Stimulated activated CD4-positive, alpha-beta T cell treated with anti-CD3 and anti-CD28 coated beads, Interleukin-1b, Interleukin-23, amount 100 ng/mL, for 48 hours (primary cell): ENCODE measurements around the gene ZNF236.
A peak's percentile ranks its signal among the peaks of the same experiment; 100 is the strongest.
"Not testable (repeated sequence)": the region's sequence is repeated elsewhere in the genome, so short reads cannot be mapped to it uniquely, and the experiment has no call there.

Experiments used
- DNase-seq: peaks from one replicate; pipeline ENCODE4 v3.0.0-alpha.2; 2020

The ZNF236 gene

DNA sequence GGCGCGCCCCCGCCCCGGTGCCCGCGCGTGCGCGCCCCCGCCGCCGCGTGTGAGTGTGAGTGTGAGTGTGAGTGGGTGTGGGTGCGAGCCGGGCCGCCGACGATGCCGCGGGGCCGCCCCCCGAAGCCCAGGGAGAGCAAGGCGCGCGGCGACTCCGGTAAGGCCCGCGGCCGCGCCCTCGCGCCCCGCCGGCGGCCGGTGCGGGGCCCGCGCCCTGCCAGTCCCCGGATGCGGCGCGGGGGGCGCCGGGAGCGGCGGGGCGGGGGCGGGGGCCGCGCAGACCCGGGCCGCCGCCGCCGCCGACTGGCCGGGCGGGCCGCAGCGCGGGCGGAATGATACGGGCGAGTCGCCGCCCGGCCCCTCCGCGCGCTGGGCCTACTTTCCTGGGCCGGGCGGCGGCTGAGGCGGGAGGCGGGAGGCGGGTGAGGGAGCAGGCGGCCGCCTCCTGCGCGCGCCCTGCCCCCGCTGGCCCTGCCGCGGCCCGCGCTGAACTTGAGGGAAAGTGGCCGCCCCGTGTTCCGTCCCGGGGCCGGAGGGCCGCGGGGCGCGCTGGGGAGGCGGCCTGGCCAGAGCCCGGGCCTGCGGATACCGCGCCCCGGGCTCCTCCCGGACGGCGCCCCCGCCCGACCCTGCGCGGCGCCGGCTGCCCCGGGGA is at the start of gene ZNF236:
Gene ZNF236, plus strand, starts transcription at position 52 of the 655 bp plus-strand sequence. Its CDS starts 51 bp downstream, at position 103.
- DNase-seq: peak; percentile 63

DNA sequence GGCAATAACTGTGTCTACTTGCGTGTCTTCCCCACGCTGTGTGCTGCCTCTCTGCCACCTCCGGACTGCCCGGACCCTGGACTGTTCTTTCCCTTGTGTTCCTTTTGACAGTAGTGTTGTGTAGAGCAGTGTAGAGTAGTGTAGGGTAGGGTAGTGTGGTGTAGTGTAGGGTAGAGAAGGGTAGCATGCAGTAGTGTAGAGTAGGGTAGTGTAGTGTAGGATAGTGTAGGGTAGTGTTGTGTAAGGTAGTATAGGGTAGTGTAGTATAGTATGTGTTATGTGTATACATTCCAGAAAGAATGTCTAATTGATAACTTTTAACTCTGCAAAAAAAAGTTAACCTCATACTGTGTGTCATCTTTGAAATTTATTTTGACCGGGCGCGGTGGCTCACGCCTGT is 49.7 kb upstream of the ZNF236 start:
- no peak for DNase-seq

DNA sequence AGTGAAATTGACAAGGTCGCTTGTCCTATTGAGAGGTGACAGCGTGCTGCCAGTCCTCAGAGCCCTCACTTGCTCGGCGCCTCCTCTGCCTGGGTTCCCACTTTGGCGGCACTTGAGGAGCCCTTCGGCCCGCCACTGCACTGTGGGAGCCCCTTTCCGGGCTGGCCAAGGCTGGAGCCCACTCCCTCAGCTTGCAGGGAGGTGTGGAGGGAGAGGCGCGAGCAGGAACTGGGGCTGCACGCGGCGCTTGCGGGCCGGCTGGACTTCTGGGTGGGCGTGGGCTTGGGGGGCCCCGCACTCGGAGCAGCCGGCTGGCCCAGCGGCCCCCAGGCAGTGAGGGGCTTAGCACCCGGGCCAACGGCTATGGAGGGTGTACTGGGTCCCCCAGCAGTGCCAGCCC is 45.3 kb upstream of the ZNF236 start:
- not testable (repeated sequence) for DNase-seq

DNA sequence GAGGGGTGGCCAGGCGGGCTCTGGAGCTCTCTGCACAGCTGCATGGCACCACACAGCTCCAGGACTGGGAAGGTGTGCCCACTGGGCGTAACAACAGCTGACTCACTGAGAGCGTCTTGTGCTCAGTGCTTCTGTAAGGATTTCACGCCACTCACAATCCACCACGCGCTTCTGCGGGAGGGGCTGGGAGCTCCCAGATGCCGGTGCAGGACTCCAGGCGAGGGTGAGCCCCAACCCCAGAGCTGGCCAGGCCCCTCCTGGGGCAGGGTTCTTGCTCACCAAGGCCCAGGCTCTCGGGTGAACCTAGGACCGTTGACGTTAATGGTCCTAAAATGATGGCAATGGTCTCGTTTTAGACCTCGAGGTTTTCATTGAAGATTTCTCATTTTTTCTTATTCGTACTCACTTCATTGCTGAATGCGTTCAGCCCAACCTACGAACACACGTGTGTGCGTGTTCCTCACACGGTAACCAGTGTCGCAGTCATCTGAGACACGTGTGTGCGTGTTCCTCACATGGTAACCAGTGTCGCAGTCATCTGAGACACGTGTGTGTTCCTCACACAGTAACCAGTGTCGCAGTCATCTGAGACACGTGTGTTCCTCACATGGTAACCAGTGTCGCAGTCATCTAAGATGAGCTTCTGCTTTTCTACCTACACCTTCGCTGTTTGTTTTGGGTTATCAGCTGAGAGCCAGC is 38.4 kb upstream of the ZNF236 start:
- DNase-seq: no peak

DNA sequence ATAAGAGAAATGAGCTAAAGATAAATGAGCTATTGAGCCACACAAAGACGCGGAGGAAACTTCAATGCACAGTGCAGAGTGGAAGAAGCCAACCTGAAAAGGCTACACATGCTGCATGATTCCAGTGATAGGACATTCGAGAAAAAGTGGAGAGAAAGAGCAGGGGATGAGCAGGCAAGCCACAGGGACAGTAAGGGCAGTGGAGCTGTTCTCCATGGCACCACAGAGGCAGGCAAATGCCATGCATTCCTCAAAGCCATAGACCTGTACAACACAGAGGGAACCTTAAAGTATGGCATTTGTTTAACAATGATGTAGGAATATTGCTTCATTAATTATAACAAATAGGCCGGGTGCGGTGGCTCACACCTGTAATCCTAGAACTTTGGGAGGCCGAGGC is 36.5 kb upstream of the ZNF236 start:
- no peak for DNase-seq

DNA sequence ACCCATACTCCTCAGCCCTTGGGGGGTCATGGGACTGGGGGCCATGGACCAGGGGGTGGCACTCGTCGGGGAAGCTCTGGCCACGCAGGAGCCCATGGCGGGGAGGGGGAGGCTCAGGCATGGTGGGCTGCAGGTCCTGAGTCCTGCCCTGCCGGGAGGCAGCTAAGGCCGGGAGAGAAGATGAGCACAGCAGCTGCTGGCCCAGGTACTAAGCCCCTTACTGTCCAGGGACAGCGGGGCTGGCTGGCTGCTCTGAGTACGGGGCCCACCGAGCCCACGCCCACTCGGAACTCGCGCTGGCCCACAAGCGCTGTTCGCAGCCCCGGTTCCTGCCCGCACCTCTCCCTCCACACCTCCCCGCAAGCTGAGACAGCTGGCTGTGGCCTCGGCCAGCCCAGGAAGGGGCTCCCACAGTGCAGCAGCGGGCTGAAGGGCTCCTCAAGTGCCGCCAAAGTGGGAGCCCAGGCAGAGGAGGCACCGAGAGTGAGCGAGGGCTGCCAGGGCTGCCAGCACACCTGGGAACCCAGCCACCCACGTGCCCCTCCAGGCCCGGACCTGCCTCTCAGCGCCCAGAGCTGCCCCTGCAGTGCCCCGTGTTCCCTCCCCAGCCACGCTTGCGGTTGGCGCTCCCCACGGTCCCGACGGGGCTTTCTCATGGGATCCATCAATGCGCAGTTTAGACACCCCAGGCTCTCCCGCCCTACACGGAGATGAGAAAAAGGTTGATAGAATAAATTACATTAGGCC is 33.6 kb upstream of the ZNF236 start:
- DNase-seq: no peak

DNA sequence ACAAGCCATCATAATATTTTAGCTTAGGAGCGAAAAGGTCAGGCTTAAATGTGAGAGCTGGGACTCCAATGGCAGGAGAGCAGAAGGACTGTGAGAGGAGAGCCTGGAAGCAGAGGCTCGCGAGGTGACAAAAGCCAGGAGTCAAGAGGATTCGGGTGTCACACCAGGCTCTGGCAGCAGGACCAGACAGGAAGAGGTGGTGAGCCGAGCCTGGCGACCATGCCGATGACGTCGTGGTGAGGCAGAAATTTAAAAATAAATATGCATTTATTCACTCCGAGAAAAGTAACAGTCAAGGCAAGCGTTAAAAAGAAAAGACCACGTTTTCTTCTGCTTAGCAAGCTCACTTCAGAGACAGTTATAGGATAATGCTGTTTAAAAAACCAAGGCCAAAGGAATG is 31.3 kb upstream of the ZNF236 start:
- DNase-seq: no peak

DNA sequence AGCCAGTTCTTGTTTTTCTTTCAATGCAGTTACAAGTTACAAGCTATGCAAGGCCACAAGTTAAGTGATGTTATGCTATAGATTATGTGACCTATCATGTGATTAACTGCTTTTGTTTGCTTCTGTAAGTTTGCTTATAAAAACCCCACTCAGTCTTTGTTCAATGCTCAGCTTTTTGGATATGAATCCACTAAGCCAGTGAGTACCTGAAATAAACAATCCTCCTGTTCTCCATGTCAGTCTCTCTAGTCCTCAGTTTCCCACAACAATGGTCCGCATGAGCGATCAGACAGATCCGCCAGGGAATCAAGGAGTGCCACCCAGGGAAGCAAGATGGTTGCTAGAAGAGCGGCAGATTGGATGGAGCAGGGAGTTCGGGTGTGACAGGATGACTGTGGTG is 30.7 kb upstream of the ZNF236 start:
- no peak for DNase-seq

DNA sequence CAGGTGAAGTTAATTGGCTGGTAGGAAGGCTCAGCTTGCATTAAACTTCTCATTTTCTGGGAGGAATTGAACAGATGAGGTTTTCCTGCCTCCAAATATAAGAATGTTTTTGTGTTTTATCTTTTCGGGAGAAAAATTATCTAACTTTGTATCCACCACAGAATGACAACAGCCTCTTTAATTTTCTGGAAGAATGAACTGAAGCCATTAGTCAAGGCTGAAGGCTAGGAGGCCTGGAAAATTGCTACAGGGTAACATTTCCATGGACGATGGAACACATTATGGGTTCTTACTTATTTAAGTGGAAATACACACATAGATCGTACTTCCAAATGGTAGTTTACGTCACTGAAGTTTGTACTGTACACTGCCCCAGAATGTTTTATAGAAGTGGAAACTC is 28.0 kb upstream of the ZNF236 start:
- DNase-seq: no peak

DNA sequence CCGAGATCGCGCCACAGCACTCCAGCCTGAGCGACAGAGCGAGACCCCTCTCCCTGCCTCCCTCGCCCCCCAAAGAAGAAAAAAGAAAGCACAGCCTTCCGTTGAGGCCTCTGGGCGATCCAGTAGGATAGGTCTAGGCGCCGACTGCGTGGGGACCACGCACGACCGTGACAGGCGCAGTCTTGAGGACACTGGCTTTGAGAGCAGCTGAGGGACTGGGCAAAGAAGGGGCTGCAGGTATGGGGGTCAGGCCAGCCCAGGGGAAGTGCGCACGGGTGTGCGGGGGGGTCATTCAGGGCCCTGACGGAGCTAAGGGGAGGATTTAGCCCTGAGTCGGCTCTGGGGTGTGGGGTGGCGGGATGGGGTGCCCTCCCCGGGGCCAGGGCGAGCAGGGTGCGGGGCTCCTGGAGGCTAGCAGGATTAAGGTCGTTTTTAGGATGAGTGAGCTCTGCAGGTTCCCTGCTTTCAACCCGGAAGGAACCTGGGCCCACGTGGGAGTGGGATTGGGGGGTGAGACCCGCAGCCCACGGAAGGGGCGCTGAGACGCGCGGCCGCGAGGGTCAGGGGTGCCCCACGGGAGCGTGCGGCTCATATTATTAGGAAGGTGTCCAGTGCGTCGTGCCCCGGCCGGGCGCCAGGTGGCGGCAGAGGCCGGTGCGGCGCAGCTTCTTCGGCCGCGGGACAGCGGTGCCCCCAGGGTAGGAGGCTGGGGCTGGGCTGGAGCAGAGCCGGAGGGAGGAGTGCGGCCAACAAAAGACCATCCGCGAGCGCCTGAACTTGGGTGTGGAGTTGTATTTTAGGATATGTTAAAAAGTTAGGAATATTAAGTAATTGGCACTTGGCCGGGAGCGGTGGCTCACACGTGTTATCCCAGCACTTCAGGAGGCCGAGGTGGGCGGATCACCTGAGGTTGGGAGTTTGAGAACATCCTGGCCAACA is 20.5 kb upstream of the ZNF236 start:
- DNase-seq: peak; percentile 31

DNA sequence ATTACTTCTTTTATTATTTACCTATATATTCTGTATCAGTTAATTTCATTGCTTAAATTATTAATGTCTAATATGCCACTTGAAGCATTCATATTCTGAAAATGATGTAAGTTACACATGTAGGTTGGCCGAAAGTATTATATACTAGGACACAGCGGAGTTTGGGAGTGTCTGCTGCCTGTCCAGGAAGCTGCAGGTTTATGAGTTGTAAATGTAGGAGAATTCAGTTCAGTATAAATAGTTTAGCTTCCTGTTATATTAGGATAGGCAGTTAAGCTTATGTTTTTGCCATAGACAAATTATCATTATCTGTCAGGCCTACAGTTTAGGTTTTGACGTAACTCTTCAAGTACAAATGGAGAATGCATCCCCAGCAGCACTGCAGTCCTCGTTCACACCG is 18.9 kb upstream of the ZNF236 start:
- no peak for DNase-seq

DNA sequence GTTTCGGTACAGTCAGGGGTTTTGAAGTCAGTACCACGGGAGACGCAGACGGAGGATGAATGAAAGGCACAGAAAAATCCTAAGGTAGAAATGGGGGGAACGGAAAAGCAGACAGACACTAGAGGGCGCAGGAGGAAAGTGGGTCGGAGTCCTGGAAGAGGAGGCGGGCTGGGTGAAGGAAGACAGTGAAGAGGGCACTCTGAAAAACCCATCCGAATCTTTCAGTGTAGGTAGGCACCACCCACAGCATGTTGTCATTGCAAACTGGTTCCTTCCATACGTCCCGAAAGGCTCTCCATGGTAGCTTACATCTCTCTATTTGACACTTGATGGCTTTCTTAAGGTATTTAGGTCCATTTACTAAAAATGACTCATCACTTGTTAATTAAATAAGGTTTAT is 18.5 kb upstream of the ZNF236 start:
- peak; percentile 71 for DNase-seq

DNA sequence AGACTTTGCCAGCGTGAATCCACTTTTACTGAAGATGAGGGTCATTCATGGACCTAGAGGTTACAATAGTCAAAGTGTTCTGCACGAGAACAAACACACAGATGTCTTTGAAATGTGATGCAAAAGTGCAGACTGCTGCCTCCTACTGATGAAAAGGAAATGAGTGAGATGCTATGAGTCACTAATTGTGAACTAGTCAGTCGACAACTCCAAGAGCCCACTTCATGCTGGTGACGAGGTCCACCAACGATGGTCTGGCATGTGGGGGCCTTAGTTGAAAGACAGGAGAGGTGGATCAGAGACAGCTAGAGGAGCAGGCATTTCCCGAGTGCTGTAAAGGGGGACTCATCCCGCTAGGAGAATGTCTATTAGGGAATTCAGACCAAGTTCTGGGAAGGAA is 17.1 kb upstream of the ZNF236 start:
- DNase-seq: no peak

DNA sequence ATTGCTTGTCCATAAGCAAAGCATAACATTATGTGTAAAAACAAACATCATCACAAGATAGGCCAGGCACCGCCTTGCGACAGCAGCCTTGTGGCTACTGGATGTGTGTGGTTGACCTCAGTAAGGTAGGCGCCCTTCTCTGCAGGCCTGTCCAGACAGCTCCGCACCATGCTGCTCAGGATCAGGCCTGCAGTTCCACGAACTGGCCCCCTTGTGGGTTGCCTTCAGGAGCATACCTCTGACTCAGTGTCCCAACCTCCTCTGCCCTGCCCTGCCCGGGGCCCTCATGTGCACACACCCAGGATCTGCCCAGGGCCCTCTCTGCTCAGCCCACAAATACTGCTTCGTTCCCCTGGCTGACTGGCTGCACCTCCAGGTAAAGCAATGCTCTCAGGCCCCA is 16.1 kb upstream of the ZNF236 start:
- no peak for DNase-seq

DNA sequence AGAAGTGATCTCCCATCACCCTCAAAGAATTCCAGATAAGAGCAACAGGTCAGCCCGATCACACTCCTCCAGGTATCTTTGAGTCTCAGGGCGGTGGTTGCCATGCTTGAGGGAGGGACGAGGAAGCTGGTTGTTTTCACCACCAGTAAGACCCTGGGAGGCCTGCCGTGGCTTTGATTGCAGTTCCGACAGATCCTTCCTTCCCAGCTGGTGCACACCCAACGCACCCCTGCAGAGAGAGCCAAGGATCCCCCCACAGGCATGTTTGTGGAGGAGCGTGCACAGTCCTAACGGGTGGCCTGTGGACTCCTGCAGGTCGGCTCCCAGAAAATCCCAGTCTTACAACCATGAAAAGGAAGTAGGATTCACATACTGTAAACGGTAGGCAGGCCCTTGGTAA is 13.8 kb upstream of the ZNF236 start:
- DNase-seq: no peak

DNA sequence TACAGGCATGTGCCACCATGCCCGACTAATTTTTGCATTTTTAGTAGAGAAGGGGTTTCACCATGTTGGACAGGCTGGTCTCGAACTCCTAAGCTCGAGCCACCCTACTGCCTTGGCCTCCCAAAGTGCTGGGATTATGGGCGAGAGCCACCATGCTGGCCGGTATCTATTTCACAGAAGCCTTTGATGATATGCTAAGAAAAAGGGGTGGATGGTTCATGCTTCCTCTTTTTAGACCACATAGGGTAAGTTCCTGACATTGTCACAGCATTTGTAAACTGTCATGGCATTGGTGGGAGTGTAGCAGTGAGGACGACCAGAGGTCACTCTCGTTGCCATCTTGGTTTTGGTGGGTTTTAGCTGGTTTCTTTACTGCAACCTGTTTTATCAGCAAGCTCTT is 10.8 kb upstream of the ZNF236 start:
- not testable (repeated sequence) for DNase-seq

DNA sequence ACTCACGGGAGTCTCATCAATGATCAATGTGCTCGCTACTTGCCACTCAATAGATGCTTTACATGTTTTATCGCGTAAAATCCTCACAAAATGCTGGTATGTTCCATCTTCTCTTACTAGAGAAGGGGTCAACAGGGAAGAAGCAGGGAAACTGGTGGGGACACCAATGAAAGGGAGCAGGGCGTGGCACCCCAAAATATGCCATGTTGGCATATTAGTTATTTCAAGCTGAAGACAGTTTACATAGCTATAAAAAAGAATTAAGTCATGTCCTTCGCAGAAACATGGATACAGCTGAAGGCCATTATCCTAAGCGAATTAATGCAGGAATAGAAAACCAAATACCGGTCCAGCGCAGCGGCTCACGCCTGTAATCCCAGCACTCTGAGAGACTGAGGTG is 8.1 kb upstream of the ZNF236 start:
- no peak for DNase-seq

DNA sequence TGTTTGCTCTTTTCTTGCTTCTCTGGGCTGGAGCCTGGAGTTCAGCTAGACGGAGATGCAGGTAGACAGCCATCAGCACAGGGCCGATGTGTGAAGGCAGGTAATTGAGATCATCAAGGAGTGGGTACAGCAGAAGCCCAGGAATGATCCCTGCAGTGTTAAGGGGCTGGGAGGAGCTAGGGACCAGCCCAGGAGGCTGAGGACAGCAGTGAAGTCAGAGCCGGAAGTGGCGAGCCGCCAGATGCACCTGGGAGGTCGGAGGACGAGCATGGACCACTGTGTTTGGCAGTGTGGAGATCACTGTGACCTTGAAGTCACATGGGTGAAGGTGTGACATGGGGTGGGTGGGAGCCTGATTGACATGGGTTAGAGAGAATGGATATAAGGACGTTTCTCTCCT is 6.2 kb upstream of the ZNF236 start:
- DNase-seq: no peak

DNA sequence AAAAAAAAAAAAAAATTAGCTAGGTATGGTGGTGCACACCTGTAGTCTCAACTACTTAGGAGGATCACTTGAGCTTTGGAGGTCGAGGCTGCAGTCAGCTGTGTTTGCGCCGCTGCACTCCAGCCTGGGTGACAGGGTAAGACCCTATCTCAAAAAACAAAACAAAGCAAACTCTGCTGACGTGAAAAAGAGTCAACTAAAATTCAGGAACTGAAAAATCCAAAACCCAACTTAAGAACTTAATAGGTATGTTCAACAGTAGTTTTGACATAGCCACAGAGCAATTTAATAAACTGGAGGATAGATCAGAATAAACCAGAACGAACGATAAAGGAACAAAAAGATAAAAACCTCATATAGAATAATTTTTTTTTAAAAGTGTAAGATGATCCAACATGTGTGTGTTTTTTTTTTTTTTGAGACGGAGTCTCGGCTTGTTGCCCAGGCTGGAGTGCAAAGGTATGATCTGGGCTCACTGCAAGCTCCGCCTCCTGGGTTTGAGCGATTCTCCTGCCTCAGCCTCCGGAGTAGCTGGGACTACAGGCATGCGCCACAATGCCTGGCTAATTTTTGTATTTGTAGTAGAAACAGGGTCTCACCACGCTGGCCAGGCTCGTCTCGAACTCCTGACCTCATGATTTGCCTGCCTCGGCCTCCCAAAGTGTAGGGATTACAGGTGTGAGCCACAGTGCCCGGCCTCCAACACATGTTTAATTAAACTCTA is 4.3 kb upstream of the ZNF236 start:
- DNase-seq: no peak

DNA sequence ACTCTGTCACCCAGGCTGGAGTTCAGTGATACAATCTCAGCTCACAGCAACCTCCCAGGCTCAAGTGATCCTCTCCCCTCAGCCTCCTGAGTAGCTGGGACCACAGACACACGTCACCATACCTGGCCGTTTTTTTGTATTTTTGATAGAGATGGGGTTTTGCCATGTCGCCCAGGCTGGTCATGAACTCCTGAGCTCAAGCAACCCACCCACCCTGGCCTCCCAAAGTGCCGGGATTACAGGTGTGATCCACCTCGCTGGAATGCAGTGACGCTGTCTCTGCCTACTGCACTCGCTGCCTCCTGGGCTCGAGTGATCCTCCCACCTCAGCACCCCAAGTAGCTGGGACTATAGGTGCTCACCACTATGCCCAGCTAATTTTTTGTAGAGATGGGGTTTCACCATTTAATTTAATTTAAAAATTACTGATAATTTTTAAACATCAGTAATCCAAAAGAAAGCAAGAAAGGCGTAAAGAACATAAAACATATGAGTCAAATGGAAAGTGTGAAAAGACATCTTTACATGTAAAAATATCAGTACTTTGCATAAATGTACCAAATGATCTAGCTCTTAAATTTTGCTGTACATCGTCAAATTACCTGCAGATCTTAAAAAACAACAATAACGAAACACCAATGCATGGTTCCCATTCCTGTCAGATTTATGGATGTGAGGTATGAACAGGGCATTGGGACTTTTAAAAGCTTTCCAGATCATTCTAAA is 2.8 kb upstream of the ZNF236 start:
- DNase-seq: no peak

DNA sequence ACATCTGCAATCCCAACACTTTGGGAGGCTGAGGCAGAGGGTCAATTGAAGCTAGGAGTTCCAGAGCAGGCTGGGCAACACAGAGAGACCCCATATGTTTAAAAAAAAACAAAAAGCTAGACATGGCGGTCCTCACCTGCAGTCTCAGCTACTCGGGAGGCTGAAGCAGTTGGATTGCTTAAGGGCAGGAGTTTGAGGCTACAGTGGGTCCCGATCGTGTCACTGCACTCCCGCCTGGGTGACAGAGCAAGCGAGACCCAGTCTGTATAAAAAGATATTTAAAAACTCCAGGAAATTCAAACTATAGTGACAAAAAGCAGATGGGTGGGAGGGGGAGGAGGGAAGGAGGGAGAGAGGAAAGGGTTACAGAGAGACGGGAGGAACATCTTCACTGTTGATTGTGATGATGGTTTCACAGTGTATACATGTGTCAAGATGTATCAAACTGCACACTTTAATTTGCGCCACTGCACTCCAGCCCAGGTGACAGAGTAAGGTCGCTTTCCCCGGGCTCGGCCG is 942 bp upstream of the ZNF236 start:
- DNase-seq: peak; percentile 8
